Psoas muscle (tissue), 8 donors: ENCODE results near the gene WDR55. TPM values are rescaled to one million over a fixed set of nuclear protein-coding genes. Genes with fewer than 3 reads are reported as not detected.

Experiments
- ATAC-seq, 4 donors: fragments of 200-7000 bp; cut with Tn5 transposase; one replicate each; pipeline ENCODE4 v1.9.1; 2020; ENCODE audit warnings: moderate library complexity in 3 of 4, mild to moderate bottlenecking in 2 of 4
- DNase-seq, 2 donors: peaks; one replicate each; pipeline ENCODE4 v3.0.0-alpha.2; 2020
- H3K27ac ChIP-seq: fragments of 200-600 bp; one replicate; pipeline ENCODE4 v1.8.0; 2022
- H3K27me3 ChIP-seq, 3 donors: fragments of 200-600 bp in 1 of 3; one replicate each; pipeline versions ENCODE4 v1.6.1 to v1.8.0; 2013 to 2022; ENCODE audit warnings: low read length in 2 of 3, mild to moderate bottlenecking in 2 of 3, moderate library complexity in 1 of 3; ENCODE audit not compliant: insufficient read depth in 3 of 3
- H3K36me3 ChIP-seq, 2 donors: fragments of 200-600 bp in 1 of 2; one replicate each; pipeline versions ENCODE4 v1.6.1 to v1.8.0; 2013 to 2022; ENCODE audit warnings: low read depth in 1 of 2, mild to moderate bottlenecking in 1 of 2, moderate library complexity in 1 of 2; ENCODE audit not compliant: insufficient read depth in 1 of 2
- H3K4me1 ChIP-seq: fragments of 200-600 bp; one replicate; pipeline ENCODE4 v1.8.0; 2022
- H3K4me3 ChIP-seq: fragments of 200-600 bp; one replicate; pipeline ENCODE4 v1.8.0; 2022; ENCODE audit warnings: mild to moderate bottlenecking
- H3K9me3 ChIP-seq: fragments of 200-600 bp; one replicate; pipeline ENCODE4 v1.8.0; 2022
- CTCF ChIP-seq: fragments of 200-600 bp; IDR thresholded peaks from one replicate; pipeline ENCODE4 v1.8.0; 2022; ENCODE audit warnings: antibody characterized with exemption
- WGBS, 3 donors: extraction: QIAGEN DNeasy Blood & Tissue Kit; methylation state at CpG; one replicate each; pipeline versions ENCODE4 v1.1.6 to v1.1.7; 2013; 5-methylcytosine and 5-hydroxymethylcytosine counted together
- intact Hi-C, 2 donors: fragments of 100-400 bp; cut with DNase I; formaldehyde crosslinking; loops; one replicate each; pipeline versions ENCODE4 v1.11.0 to v1.14.2; 2022
- polyA plus RNA-seq, 3 donors: library from polyadenylated mRNA; stranded (reverse); fragments of 200-250 nt; gene quantifications; one replicate each; pipeline ENCODE4 v1.2.3, GENCODE V29; 2013
- total RNA-seq, 4 donors: library from RNA; stranded (reverse); fragmentation: NEBNext Ultra II Directional in 2 of 4; extraction: Animal tissue kit (Norgen Biotek cat#: 25700) in 2 of 4; gene quantifications; one replicate each; pipeline versions ENCODE4 v1.2.1 to v1.2.4, GENCODE V29; 2021 to 2023
- donor health status: healthy with polysubstance abuse.
- donor health status: DM: no; HTN: no; CAD: no; lungs with moderate emphysema.
- donor health status: Bipolar disorder and iron deficiency.
- donor health status: healthy.
- donor health status: DM: yes; HTN: yes; CAD: no.
- donor health status: DM: no; HTN: no; CAD: no.
- donor health status: DM: no; HTN: no; CAD: no.
- donor health status: DM: yes; HTN: yes; CAD: no.

Gene WDR55
- total and polyA plus RNA-seq, 7 donors, result 9.9 to 33.4 (median 14.4) TPM

DNA sequence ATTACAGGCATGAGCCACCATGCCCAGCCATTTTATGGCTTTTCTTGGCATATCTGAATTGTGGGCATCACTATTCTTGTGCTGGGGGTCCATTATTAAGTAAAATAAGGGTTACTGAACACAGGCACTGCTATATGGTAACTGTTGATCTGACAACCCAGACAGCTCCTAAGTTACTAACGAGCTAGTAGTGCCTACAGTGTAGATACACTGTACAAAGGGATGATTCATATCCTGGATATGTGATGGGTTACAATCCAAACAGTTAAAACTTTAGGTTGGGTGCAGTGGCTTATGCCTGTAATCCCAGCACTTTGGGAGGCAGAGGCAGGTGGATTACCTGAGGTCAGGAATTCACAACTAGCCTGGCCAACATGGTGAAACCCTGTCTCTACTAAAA lies 36.0 kb upstream of the WDR55 start:
- intact Hi-C loops, result no loop called here
- Histone ChIP-seq H3K9me3 (no peaks in the 10 kb centered on the region), H3K4me3 (no peak overlapping the region), H3K27me3 (no peaks in the 10 kb centered on the region), H3K27ac (no peak overlapping the region), H3K4me1 (peaks cover 5% of the 10 kb centered on the region), H3K36me3 (no peaks in the 10 kb centered on the region)
- TF ChIP-seq CTCF, result no peak
- DNase-seq (no peak), ATAC-seq (no peak)
- 71 to 79% (median 79%) methylated on average over 1 of the region's 1 CpG for WGBS, 3 donors

GRCh38 chr5:140630292-140631035 lies 34.2 kb upstream of the WDR55 start:
- peak overlapping the region; percentile 75 for H3K4me3 ChIP-seq
- no peaks in the 10 kb centered on the region for H3K27me3 ChIP-seq
- intact Hi-C loops, result loop anchor here in 1 of 2 donors (5.0 to 10.0 kb wide), 2 partner anchors 33 to 226 kb away; partner anchors contain the start of gene ANKHD1

GRCh38 chr5:140631036-140631417 lies 33.7 kb upstream of the WDR55 start:
- no peak overlapping the region for H3K27ac ChIP-seq
- WGBS, 3 donors, result 88 to 98% (median 91%) methylated on average over 4 of the region's 4 CpGs
- intact Hi-C loops, result loop anchor here in 1 of 2 donors (5.0 to 10.0 kb wide), 2 partner anchors 34 to 226 kb away; partner anchors contain the start of gene ANKHD1

More at GRCh38 chr5:140630292-140631035, 34.2 kb upstream of the WDR55 start:
- ATAC-seq, result no peak
- H3K27ac ChIP-seq, result no peak overlapping the region
- no peak for DNase-seq
- TF ChIP-seq CTCF, result no peak
- no peaks in the 10 kb centered on the region for H3K9me3 ChIP-seq
- WGBS, 3 donors, result 56 to 67% (median 59%) methylated on average over 2 of the region's 2 CpGs
- H3K36me3 ChIP-seq, result no peaks in the 10 kb centered on the region
- peaks cover 5% of the 10 kb centered on the region for H3K4me1 ChIP-seq

DNA sequence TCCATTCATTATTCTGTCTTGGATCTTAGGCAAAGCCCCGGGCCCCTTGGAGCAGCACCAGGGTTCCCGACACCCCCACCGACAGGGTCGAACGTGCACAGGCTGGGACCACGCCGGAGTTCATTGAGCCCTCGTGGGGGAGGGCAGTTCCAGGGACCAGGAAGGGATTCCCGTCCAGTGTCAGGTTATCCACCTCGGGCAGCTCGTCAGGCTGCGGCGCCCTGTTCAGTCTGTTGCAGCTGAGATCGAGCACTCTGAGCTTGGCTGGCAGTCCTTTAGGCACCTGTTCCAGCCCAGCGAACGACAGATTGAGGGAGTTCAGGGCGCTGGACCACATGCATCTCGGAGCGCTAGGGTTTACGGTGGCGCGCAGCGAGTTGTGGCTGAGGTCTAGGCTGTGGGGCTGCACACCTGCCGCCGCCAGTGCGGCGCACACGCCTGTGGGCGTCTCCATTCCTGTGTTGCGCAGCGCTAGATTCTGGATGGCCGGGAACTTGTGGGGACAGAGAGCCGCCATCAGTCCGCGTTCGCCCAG lies 32.8 kb upstream of the WDR55 start:
- WGBS, 3 donors, result 4 to 10% (median 5%) methylated on average over 36 of the region's 36 CpGs
- peak; percentile 67 to 73 (median 70) for ATAC-seq
- DNase-seq, result peak; percentile 25 to 63

More at GRCh38 chr5:140631036-140631417, 33.7 kb upstream of the WDR55 start:
- Histone ChIP-seq H3K9me3 (no peaks in the 10 kb centered on the region), H3K36me3 (no peaks in the 10 kb centered on the region), H3K27me3 (no peaks in the 10 kb centered on the region), H3K4me1 (peaks cover 5% of the 10 kb centered on the region), H3K4me3 (peak overlapping the region; percentile 75)
- TF ChIP-seq CTCF, result no peak
- DNase-seq (no peak), ATAC-seq (no peak)

More for the DNA sequence above, 32.8 kb upstream of the WDR55 start:
- no peaks in the 10 kb centered on the region for H3K36me3 ChIP-seq
- intact Hi-C loops, result loop anchor here in 1 of 2 donors (5.0 to 10.0 kb wide), 2 partner anchors 35 to 227 kb away; partner anchors contain the start of gene ANKHD1
- peaks cover 5% of the 10 kb centered on the region for H3K4me1 ChIP-seq
- no peak for TF ChIP-seq CTCF
- no peaks in the 10 kb centered on the region for H3K9me3 ChIP-seq
- H3K27me3 ChIP-seq, result no peaks in the 10 kb centered on the region
- peak overlapping the region; percentile 75 for H3K4me3 ChIP-seq
- H3K27ac ChIP-seq, result peak overlapping the region; percentile 76
